HepG2 (cell line): ENCODE data around the gene UNC5C. TPM values are rescaled to one million over a fixed set of nuclear protein-coding genes. Genes with fewer than 3 reads are reported as not detected.

ENCODE experiments used
- ATAC-seq: fragments of 200-7000 bp; cut with Tn5 transposase; 3 replicates; pipeline ENCODE4 v1.9.1; 2020; ENCODE audit warnings: mild to moderate bottlenecking, moderate library complexity
- BruUV-seq: library from RNA; stranded (reverse); fragments of 400-500 nt; replicated peaks from 2 replicates; lab custom pipeline; 2021; lab: Mats Ljungman, UMichigan
- CTCF ChIA-PET: fragments of 300-600 bp; formaldehyde crosslinking; extraction: SDS; loops from one replicate; lab custom pipeline; 2021; ENCODE audit warnings: low total read pairs, inconsistent platforms, low intra/inter-chr PET ratio; lab: Yijun Ruan, JAX
- POLR2A ChIA-PET: fragments of 350-600 bp; sonication (Branson Sonifier 250); formaldehyde crosslinking; loops from one replicate; lab custom pipeline; 2020; ENCODE audit warnings: antibody characterized with exemption, inconsistent platforms; lab: Yijun Ruan, JAX
- DNase-seq: peaks from one replicate; pipeline ENCODE4 v3.0.0-alpha.2; 2015; ENCODE audit warnings: low spot score
- FAIRE-seq: peaks from 3 replicates; lab custom pipeline; 2011; peaks lifted over from hg19 to GRCh38; lab: Jason Lieb, UNC
- H2AFZ ChIP-seq: one replicate; pipeline ENCODE4 v1.6.1; 2011; ENCODE audit warnings: low read length, inconsistent platforms
- H3K27ac ChIP-seq: fragments of 300-600 bp; 3 replicates; pipeline ENCODE4 v1.8.0; 2011; ENCODE audit warnings: mixed run types, mild to moderate bottlenecking, mixed read lengths, low read length, inconsistent platforms; ENCODE audit not compliant: insufficient read depth; ENCODE audit errors: extremely low read length
- H3K27me3 ChIP-seq, 2 experiments: fragments of 200-600 bp in 1 of 2; 2 replicates in 1 of 2; 3 replicates in 1 of 2; pipeline versions ENCODE4 v1.6.0 to v1.8.0; 2011; ENCODE audit warnings: low read length in 2 of 2, mild to moderate bottlenecking in 2 of 2, moderate library complexity in 2 of 2, inconsistent platforms in 1 of 2; ENCODE audit not compliant: insufficient read depth in 2 of 2, control insufficient read depth in 1 of 2
- H3K36me3 ChIP-seq, 2 experiments: fragments of 200-600 bp in 1 of 2; replicated peaks in 1 of 2; 2 replicates in 1 of 2; 3 replicates in 1 of 2; pipeline versions ENCODE4 v1.5.1 to v1.8.0; 2011; ENCODE audit warnings: low read length in 2 of 2, inconsistent platforms in 1 of 2; ENCODE audit not compliant: insufficient read depth in 2 of 2, control insufficient read depth in 1 of 2
- H3K4me1 ChIP-seq: 2 replicates; pipeline ENCODE4 v1.5.1; 2012; ENCODE audit warnings: low read length, inconsistent platforms; ENCODE audit not compliant: insufficient read depth
- H3K4me2 ChIP-seq: 2 replicates; pipeline ENCODE4 v1.6.0; 2011; ENCODE audit warnings: low read depth, low read length, inconsistent platforms
- H3K4me3 ChIP-seq, 3 experiments: fragments of 200-600 bp in 1 of 3; sonication (generic), shearing (Covaris generic) in 1 of 3; replicated peaks in 1 of 3; 2 replicates each; pipeline ENCODE4 v1.5.1; 2011 to 2016; ENCODE audit warnings: low read length in 3 of 3, inconsistent platforms in 2 of 3, low read depth in 2 of 3, mild to moderate bottlenecking in 2 of 3, control low read depth in 1 of 3, mixed read lengths in 1 of 3; ENCODE audit not compliant: insufficient read depth in 1 of 3
- H3K79me2 ChIP-seq: one replicate; pipeline ENCODE4 v1.6.1; 2011; ENCODE audit warnings: low read length, inconsistent platforms; ENCODE audit not compliant: insufficient read depth
- H3K9ac ChIP-seq: 2 replicates; pipeline ENCODE4 v1.6.0; 2011; ENCODE audit warnings: mild to moderate bottlenecking, low read depth, low read length, inconsistent platforms; ENCODE audit not compliant: insufficient read depth
- H3K9me3 ChIP-seq: 2 replicates; pipeline ENCODE4 v1.5.1; 2012; ENCODE audit warnings: mild to moderate bottlenecking, low read length
- H4K20me1 ChIP-seq: 2 replicates; pipeline ENCODE4 v1.6.0; 2011; ENCODE audit warnings: inconsistent platforms, mild to moderate bottlenecking, low read length, moderate library complexity; ENCODE audit not compliant: insufficient read depth
- CBX2 ChIP-seq, 2 experiments: fragments of 200-600 bp in 1 of 2; sonication (generic); formaldehyde crosslinking in 1 of 2; IDR thresholded peaks; 2 replicates each; pipeline versions ENCODE4 v1.7.0 to v1.8.1; 2018 to 2022; ENCODE audit warnings: low read depth in 2 of 2, low read length in 1 of 2, mild to moderate bottlenecking in 1 of 2, missing genetic modification reagents in 1 of 2
- HDAC6 ChIP-seq: fragments of 200-600 bp; sonication (generic); IDR thresholded peaks from 2 replicates; pipeline ENCODE4 v1.7.0; 2017; ENCODE audit warnings: mild to moderate bottlenecking, antibody characterized with exemption, low read length, low read depth
- NCOR1 ChIP-seq: fragments of 200-600 bp; sonication (generic); IDR thresholded peaks from 2 replicates; pipeline ENCODE4 v1.7.0; 2017; ENCODE audit warnings: antibody characterized with exemption, low read length, borderline replicate concordance
- RFX1 ChIP-seq: fragments of 450-650 bp; IDR thresholded peaks from 2 replicates; pipeline ENCODE4 v1.6.1; 2017
- RNF219 ChIP-seq: sonication (generic); formaldehyde crosslinking; IDR thresholded peaks from 2 replicates; pipeline ENCODE4 v1.5.0; 2020; ENCODE audit warnings: mild to moderate bottlenecking, missing genetic modification reagents
- TBX3 ChIP-seq: fragments of 450-650 bp; IDR thresholded peaks from 2 replicates; pipeline ENCODE4 v1.6.1; 2017; ENCODE audit warnings: antibody characterized with exemption, mild to moderate bottlenecking, inconsistent platforms, borderline replicate concordance
- WGBS: methylation state at CpG from one replicate; pipeline ENCODE4 v1.1.6; 2017; ENCODE audit warnings: low lambda C conversion rate; 5-methylcytosine and 5-hydroxymethylcytosine counted together
- in situ Hi-C: cut with HindIII; loops from 2 replicates; pipeline ENCODE4 v1.10.0; 2017; ENCODE audit warnings: low pct_unique_long_range_greater_than_20kb; ENCODE audit not compliant: extremely low pct_ligation_motif_present
- intact Hi-C: fragments of 100-400 bp; cut with micrococcal nuclease; formaldehyde crosslinking; loops from one replicate; pipeline ENCODE4 v1.10.0; 2022; ENCODE audit not compliant: unreplicated experiment
- polyA plus RNA-seq, 8 experiments: library from polyadenylated mRNA; depleted of rRNA in 3 of 8; stranded (reverse) in 7 of 8; unstranded in 1 of 8; fragments of >200 nt; fragmentation: Illumina TruSeq in 4 of 8; extraction: Trizol in 4 of 8; gene quantifications; 2 replicates each; pipeline versions ENCODE4 v1.2.1 to v1.2.3, GENCODE V29; 2011 to 2016; ENCODE audit warnings: low read depth in 4 of 8, missing spikeins in 1 of 8, mixed read lengths in 1 of 8; ENCODE audit not compliant: insufficient read depth in 1 of 8
- total RNA-seq, 5 experiments: library from RNA; depleted of rRNA; stranded (reverse); fragments of >200 nt; fragmentation: Illumina TruSeq; extraction: Trizol; gene quantifications; 2 replicates each; pipeline ENCODE4 v1.2.3, GENCODE V29; 2016; ENCODE audit warnings: low read depth in 1 of 5

Gene UNC5C
- total and polyA plus RNA-seq, 2 of the 13 experiments (the other 11 are each of a cell fraction or from before 2014, with no cell fraction given), result not detected

GRCh38 chr4:95314573-95314972 lies 234.2 kb downstream of the UNC5C start (continued):
- no peak for TF ChIP-seq CBX2 (IDR thresholded peaks at IDR 0.05; ENCODE audit: low read depth, low read length)
- no peak for TF ChIP-seq CBX2 (CRISPR knock-in tag; IDR thresholded peaks at IDR 0.05; ENCODE audit: low read depth)
- no peak for TF ChIP-seq NCOR1

GRCh38 chr4:95304898-95305297 lies 243.9 kb downstream of the UNC5C start:
- no peak for DNase-seq
- H3K27ac ChIP-seq, result no peak overlapping the region
- in situ Hi-C loops, result no loop called here

More at GRCh38 chr4:95304898-95305297, 243.9 kb downstream of the UNC5C start:
- Histone ChIP-seq H4K20me1 (no peaks in the 10 kb centered on the region), H3K79me2 (no peaks in the 10 kb centered on the region), H3K4me2 (no peak overlapping the region), H2AFZ (no peak overlapping the region), H3K9me3 (no peaks in the 10 kb centered on the region), H3K27me3 (no peaks in the 10 kb centered on the region; a peak in 1 of 5 replicates), H3K36me3 (no peaks in the 10 kb centered on the region), H3K4me3 (no peak overlapping the region), H3K9ac (no peak overlapping the region), H3K4me1 (no peaks in the 10 kb centered on the region)
- intact Hi-C loops, result no loop called here
- CTCF ChIA-PET, result no interaction called here
- no peak for FAIRE-seq
- no peak for ATAC-seq
- no TSS peak for BruUV-seq
- POLR2A ChIA-PET, result no interaction called here
- TF ChIP-seq TBX3, result no peak
- no peak for TF ChIP-seq RNF219 (CRISPR knock-in tag)
- no peak for TF ChIP-seq RFX1
- no peak for TF ChIP-seq HDAC6
- 15% methylated on average over 1 of the region's 1 CpG for WGBS
